ENCODE results near the gene GPC6. TPM values are rescaled to one million over a fixed set of nuclear protein-coding genes. Genes with fewer than 3 reads are reported as not detected.

The GPC6 gene
- total RNA-seq, 1 experiment from 2014 or later = 0.22 TPM

- Histone ChIP-seq H3K27me3 (ENCODE audit: insufficient read depth, low read length) (no peaks in the 10 kb centered on the region), H3K4me1 (ENCODE audit: control insufficient read depth in 1 of 2, insufficient read depth in 2 of 2, low read length in 2 of 2) (no peaks in the 10 kb centered on the region), H3K79me2 (ENCODE audit: insufficient read depth, low read length) (no peaks in the 10 kb centered on the region), H3K9me2 (ENCODE audit: insufficient read depth) (no peaks in the 10 kb centered on the region), H4K20me1 (ENCODE audit: insufficient read depth) (no peaks in the 10 kb centered on the region), H3K4me3 (replicated peaks in 1 of 2; ENCODE audit: low read depth in 1 of 2, low read length in 2 of 2) (no peak overlapping the region), H2AFZ (ENCODE audit: low read depth, low read length, poor library complexity, severe bottlenecking) (no peak overlapping the region), H3K36me3 (ENCODE audit: control insufficient read depth in 1 of 2, insufficient read depth in 2 of 2, low read length in 2 of 2) (no peaks in the 10 kb centered on the region), H3K9me3 (ENCODE audit: control insufficient read depth in 1 of 2, insufficient read depth in 1 of 2, low read depth in 1 of 2, low read length in 2 of 2) (peaks cover 7 to 25% of the 10 kb centered on the region in 2 experiments; a peak in 2 of 4 replicates), H3K4me2 (ENCODE audit: low read length) (no peak overlapping the region), H3K9ac (ENCODE audit: low read length) (no peak overlapping the region), H3K27ac (ENCODE audit: low read depth, low read length) (no peak overlapping the region)
- DNase-seq (ENCODE audit: low read depth, low spot score) (no peak), ATAC-seq (no peak)
- ChIA-PET RAD21 (ENCODE audit: low non-redundant PET in 1 of 2, low total read pairs in 2 of 2, uncharacterized antibody in 2 of 2, unreplicated experiment in 2 of 2) (no interaction called here), CTCF (no interaction called here), POLR2A (no interaction called here)
- BruUV-seq (replicated peaks) = no TSS peak
- TF ChIP-seq ELF1 (IDR thresholded peaks at IDR 0.05; ENCODE audit: borderline replicate concordance, low read depth) (no peak), RAD21 (IDR thresholded peaks at IDR 0.05; ENCODE audit: low read depth) (no peak), CBX3 (IDR thresholded peaks at IDR 0.05; ENCODE audit: low read depth) (no peak), POLR2AphosphoS5 (IDR thresholded peaks at IDR 0.05; ENCODE audit: low read depth, low read length) (no peak), TCF7L2 (IDR thresholded peaks at IDR 0.05; ENCODE audit: borderline replicate concordance, extremely low read depth, insufficient read depth, insufficient read length) (no peak), POLR2A (IDR thresholded peaks at IDR 0.05; ENCODE audit: borderline replicate concordance, extremely low read depth, insufficient read depth, insufficient read length) (no peak), EZH2phosphoT487 (IDR thresholded peaks at IDR 0.05; ENCODE audit: borderline replicate concordance) (no peak), ZNF274 (IDR thresholded peaks at IDR 0.05; ENCODE audit: low read depth, low read length) (no peak)
- intact Hi-C loops (cut with micrococcal nuclease) = no loop called here
Measured at GRCh38 chr13:93655154-93655553, 428.5 kb downstream of the GPC6 start.

- Histone ChIP-seq H3K27ac (ENCODE audit: low read depth, low read length) (no peak overlapping the region), H3K4me1 (ENCODE audit: control insufficient read depth in 1 of 2, insufficient read depth in 2 of 2, low read length in 2 of 2) (no peaks in the 10 kb centered on the region), H3K27me3 (ENCODE audit: insufficient read depth, low read length) (no peaks in the 10 kb centered on the region), H3K9me3 (ENCODE audit: control insufficient read depth in 1 of 2, insufficient read depth in 1 of 2, low read depth in 1 of 2, low read length in 2 of 2) (peaks cover 18 to 24% of the 10 kb centered on the region in 2 experiments; a peak in 3 of 4 replicates), H2AFZ (ENCODE audit: low read depth, low read length, poor library complexity, severe bottlenecking) (no peak overlapping the region), H3K4me3 (replicated peaks in 1 of 2; ENCODE audit: low read depth in 1 of 2, low read length in 2 of 2) (no peak overlapping the region), H4K20me1 (ENCODE audit: insufficient read depth) (no peaks in the 10 kb centered on the region), H3K4me2 (ENCODE audit: low read length) (no peak overlapping the region), H3K9me2 (ENCODE audit: insufficient read depth) (no peaks in the 10 kb centered on the region), H3K36me3 (ENCODE audit: control insufficient read depth in 1 of 2, insufficient read depth in 2 of 2, low read length in 2 of 2) (no peaks in the 10 kb centered on the region), H3K79me2 (ENCODE audit: insufficient read depth, low read length) (no peaks in the 10 kb centered on the region), H3K9ac (ENCODE audit: low read length) (no peak overlapping the region)
- CTCF ChIA-PET = no interaction called here
- intact Hi-C loops (cut with micrococcal nuclease) = no loop called here
- RAD21 ChIA-PET (ENCODE audit: low non-redundant PET in 1 of 2, low total read pairs in 2 of 2, uncharacterized antibody in 2 of 2, unreplicated experiment in 2 of 2) = no interaction called here
- ATAC-seq = no peak
- TF ChIP-seq EZH2 (IDR thresholded peaks at IDR 0.05) (no peak), EZH2phosphoT487 (IDR thresholded peaks at IDR 0.05; ENCODE audit: borderline replicate concordance) (no peak), ZBTB33 (IDR thresholded peaks at IDR 0.05; ENCODE audit: extremely low read depth, insufficient replicate concordance, low read length) (no peak), REST (IDR thresholded peaks at IDR 0.05; ENCODE audit: low read depth) (no peak), POLR2AphosphoS5 (IDR thresholded peaks at IDR 0.05; ENCODE audit: low read depth, low read length) (no peak), POLR2A (IDR thresholded peaks at IDR 0.05; ENCODE audit: borderline replicate concordance, extremely low read depth, insufficient read depth, insufficient read length) (no peak), ATF3 (IDR thresholded peaks at IDR 0.05) (no peak)
- POLR2A ChIA-PET = no interaction called here
- DNase-seq (ENCODE audit: low read depth, low spot score) = no peak
- BruUV-seq (replicated peaks) = no TSS peak
Measured at GRCh38 chr13:93660391-93661063, 433.9 kb downstream of the GPC6 start.
